Measurements from ENCODE around the gene MRPL53. TPM values are rescaled to one million over a fixed set of nuclear protein-coding genes. Genes with fewer than 3 reads are reported as not detected.

Gene MRPL53
- total and polyA plus RNA-seq, 2 of the 13 experiments (the other 11 are each of a cell fraction or from before 2014, with no cell fraction given) = 34.3 to 51.9 TPM

DNA sequence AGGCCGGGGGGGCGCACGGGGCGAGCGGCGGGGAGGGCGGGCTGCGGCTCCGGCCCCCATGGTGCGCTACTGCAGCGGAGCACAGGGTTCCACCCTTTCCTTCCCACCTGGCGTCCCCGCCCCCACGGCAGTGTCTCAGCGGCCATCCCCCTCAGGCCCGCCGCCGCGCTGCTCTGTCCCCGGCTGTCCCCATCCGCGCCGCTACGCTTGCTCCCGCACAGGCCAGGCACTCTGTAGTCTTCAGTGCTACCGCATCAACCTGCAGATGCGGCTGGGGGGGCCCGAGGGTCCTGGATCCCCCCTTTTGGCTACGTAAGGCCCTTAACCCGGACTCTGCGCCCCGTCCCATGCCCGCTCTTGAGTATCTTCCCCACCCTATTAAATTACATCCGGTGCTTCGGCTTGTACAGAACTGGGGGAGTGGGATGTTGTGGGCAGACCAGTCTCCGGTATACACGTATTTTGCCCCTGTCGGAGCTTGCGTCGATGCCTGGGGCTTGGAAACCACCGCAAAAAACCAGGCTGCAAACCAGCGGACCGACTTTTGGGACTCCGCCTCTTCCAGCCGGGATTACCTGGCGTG, 14.8 kb downstream of the MRPL53 start (continued):
- TF ChIP-seq, protein P1, sequence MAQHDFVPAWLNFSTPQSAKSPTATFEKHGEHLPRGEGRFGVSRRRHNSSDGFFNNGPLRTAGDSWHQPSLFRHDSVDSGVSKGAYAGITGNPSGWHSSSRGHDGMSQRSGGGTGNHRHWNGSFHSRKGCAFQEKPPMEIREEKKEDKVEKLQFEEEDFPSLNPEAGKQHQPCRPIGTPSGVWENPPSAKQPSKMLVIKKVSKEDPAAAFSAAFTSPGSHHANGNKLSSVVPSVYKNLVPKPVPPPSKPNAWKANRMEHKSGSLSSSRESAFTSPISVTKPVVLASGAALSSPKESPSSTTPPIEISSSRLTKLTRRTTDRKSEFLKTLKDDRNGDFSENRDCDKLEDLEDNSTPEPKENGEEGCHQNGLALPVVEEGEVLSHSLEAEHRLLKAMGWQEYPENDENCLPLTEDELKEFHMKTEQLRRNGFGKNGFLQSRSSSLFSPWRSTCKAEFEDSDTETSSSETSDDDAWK (CRISPR knock-in tag; IDR thresholded peaks at IDR 0.05) = no peak
- peak; percentile 54 for TF ChIP-seq ZBTB38 (CRISPR knock-in tag; IDR thresholded peaks at IDR 0.05)
- TF ChIP-seq KDM6A (CRISPR knock-in tag; IDR thresholded peaks at IDR 0.05; ENCODE audit: low read depth) = no peak
- peak; percentile 71; the same call in 1 of the 2 replicates for TF ChIP-seq ZNF34 (CRISPR knock-in tag; IDR thresholded peaks at IDR 0.05; ENCODE audit: borderline replicate concordance)
- TF ChIP-seq ZBTB1 (CRISPR knock-in tag; IDR thresholded peaks at IDR 0.05; ENCODE audit: borderline replicate concordance) = peak; percentile 30; the same call in 1 of the 2 replicates
- TF ChIP-seq ZNF333 (CRISPR knock-in tag; IDR thresholded peaks at IDR 0.05; ENCODE audit: borderline replicate concordance) = peak; percentile 30
- 0 out of 2 replicates have a peak, but pooled peaks have one; percentile 45 for TF ChIP-seq MTERF4 (CRISPR knock-in tag; IDR thresholded peaks at IDR 0.05)
- no peak for TF ChIP-seq NCOA2 (CRISPR knock-in tag; IDR thresholded peaks at IDR 0.05)
- no peak for TF ChIP-seq ZNF10 (CRISPR knock-in tag; IDR thresholded peaks at IDR 0.05; ENCODE audit: borderline replicate concordance, low read depth)
- TF ChIP-seq ATAD3A (CRISPR knock-in tag; IDR thresholded peaks at IDR 0.05) = no peak
- 0 out of 2 replicates have a peak, but pooled peaks have one; percentile 23 for TF ChIP-seq ZNF33B (CRISPR knock-in tag; IDR thresholded peaks at IDR 0.05)
- TF ChIP-seq, protein P2, sequence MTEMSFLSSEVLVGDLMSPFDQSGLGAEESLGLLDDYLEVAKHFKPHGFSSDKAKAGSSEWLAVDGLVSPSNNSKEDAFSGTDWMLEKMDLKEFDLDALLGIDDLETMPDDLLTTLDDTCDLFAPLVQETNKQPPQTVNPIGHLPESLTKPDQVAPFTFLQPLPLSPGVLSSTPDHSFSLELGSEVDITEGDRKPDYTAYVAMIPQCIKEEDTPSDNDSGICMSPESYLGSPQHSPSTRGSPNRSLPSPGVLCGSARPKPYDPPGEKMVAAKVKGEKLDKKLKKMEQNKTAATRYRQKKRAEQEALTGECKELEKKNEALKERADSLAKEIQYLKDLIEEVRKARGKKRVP (CRISPR knock-in tag; IDR thresholded peaks at IDR 0.05) = no peak; a peak in 1 of 4 replicates
- peak; percentile 89; the same call in 1 of the 2 replicates for TF ChIP-seq TMF1 (CRISPR knock-in tag; IDR thresholded peaks at IDR 0.05; ENCODE audit: low read depth)
- TF ChIP-seq ZNF589 (CRISPR knock-in tag; conservative IDR thresholded peaks at IDR 0.05) = peak; percentile 89
- no peak for TF ChIP-seq ZNF629 (CRISPR knock-in tag; conservative IDR thresholded peaks at IDR 0.05)
- TF ChIP-seq, protein P3, sequence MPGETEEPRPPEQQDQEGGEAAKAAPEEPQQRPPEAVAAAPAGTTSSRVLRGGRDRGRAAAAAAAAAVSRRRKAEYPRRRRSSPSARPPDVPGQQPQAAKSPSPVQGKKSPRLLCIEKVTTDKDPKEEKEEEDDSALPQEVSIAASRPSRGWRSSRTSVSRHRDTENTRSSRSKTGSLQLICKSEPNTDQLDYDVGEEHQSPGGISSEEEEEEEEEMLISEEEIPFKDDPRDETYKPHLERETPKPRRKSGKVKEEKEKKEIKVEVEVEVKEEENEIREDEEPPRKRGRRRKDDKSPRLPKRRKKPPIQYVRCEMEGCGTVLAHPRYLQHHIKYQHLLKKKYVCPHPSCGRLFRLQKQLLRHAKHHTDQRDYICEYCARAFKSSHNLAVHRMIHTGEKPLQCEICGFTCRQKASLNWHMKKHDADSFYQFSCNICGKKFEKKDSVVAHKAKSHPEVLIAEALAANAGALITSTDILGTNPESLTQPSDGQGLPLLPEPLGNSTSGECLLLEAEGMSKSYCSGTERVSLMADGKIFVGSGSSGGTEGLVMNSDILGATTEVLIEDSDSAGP (CRISPR knock-in tag; IDR thresholded peaks at IDR 0.05; ENCODE audit: borderline replicate concordance) = peak; percentile 82; the same call in 1 of the 2 replicates
- TF ChIP-seq MED8 (CRISPR knock-in tag; IDR thresholded peaks at IDR 0.05; ENCODE audit: insufficient replicate concordance) = peak; percentile 23
- TF ChIP-seq MED13 (CRISPR knock-in tag; IDR thresholded peaks at IDR 0.05) = peak; percentile 56; the same call in 1 of the 2 replicates
- TF ChIP-seq NCOR1 (IDR thresholded peaks at IDR 0.05; ENCODE audit: borderline replicate concordance, low read length) = peak; percentile 50; the same call in 1 of the 2 replicates
- 0 out of 2 replicates have a peak, but pooled peaks have one; percentile 37 for TF ChIP-seq ZNF704 (CRISPR knock-in tag; IDR thresholded peaks at IDR 0.05; ENCODE audit: borderline replicate concordance)
- TF ChIP-seq RNF2 (conservative IDR thresholded peaks at IDR 0.05; ENCODE audit: low read depth) = no peak
- TF ChIP-seq ZNF530 (CRISPR knock-in tag; IDR thresholded peaks at IDR 0.05; ENCODE audit: low read depth) = no peak
- no peak; the same call in 1 of the 2 replicates for TF ChIP-seq TSC22D2 (CRISPR knock-in tag; IDR thresholded peaks at IDR 0.05; ENCODE audit: borderline replicate concordance)
- peak; percentile 50; the same call in 1 of the 2 replicates for TF ChIP-seq ZNF547 (CRISPR knock-in tag; IDR thresholded peaks at IDR 0.05)

Data from HepG2 (cell line).